Frontal cortex (tissue), 4 donors: ENCODE results near the gene AREL1. TPM values are rescaled to one million over a fixed set of nuclear protein-coding genes. Genes with fewer than 3 reads are reported as not detected.

ENCODE experiments used
- DNase-seq, 2 donors: peaks; one replicate each; pipeline ENCODE4 v3.0.0; 2012; ENCODE audit warnings: low spot score in 2 of 2
- FAIRE-seq: peaks from 2 replicates; lab custom pipeline; 2012; peaks lifted over from hg19 to GRCh38; lab: Jason Lieb, UNC
- total RNA-seq: library from RNA; depleted of rRNA; stranded (reverse); fragments of >200 nt; gene quantifications from one replicate; pipeline ENCODE4 v1.2.3, GENCODE V29; 2014
- donor health status: control.
- donor health status: control.
- donor health status: control.

AREL1 gene
- total RNA-seq, 1 donor from 2014 or later: 39.5 TPM

GRCh38 chr14:74703043-74703442 is 9.8 kb downstream of the AREL1 start:
- no peak for DNase-seq
- FAIRE-seq: no peak

- FAIRE-seq (no peak), DNase-seq (no peak)
These were observed 10.6 kb downstream of the AREL1 start for GRCh38 chr14:74702293-74702692.

GRCh38 chr14:74698465-74698864 is 14.4 kb downstream of the AREL1 start:
- DNase-seq (no peak), FAIRE-seq (no peak)

- FAIRE-seq (no peak), DNase-seq (no peak)
These were observed 14.9 kb downstream of the AREL1 start for GRCh38 chr14:74697976-74698375.

- FAIRE-seq (no peak), DNase-seq (no peak)
These were observed 15.3 kb downstream of the AREL1 start for GRCh38 chr14:74697543-74697942.

- FAIRE-seq: no peak
These were observed 15.9 kb downstream of the AREL1 start for GRCh38 chr14:74697011-74697410.

GRCh38 chr14:74695406-74695805 is 17.5 kb downstream of the AREL1 start:
- no peak for FAIRE-seq

More at GRCh38 chr14:74697011-74697410, 15.9 kb downstream of the AREL1 start:
- DNase-seq: no peak

GRCh38 chr14:74693191-74693590 is 19.7 kb downstream of the AREL1 start:
- no peak for DNase-seq
- FAIRE-seq: no peak

More at GRCh38 chr14:74695406-74695805, 17.5 kb downstream of the AREL1 start:
- DNase-seq: no peak

- FAIRE-seq (no peak), DNase-seq (no peak)
These were observed 21.4 kb downstream of the AREL1 start for GRCh38 chr14:74691456-74691855.

- DNase-seq: no peak
- no peak for FAIRE-seq
These were observed 26.8 kb downstream of the AREL1 start for GRCh38 chr14:74685921-74686678.

- DNase-seq (no peak), FAIRE-seq (no peak)
These were observed 27.8 kb downstream of the AREL1 start for GRCh38 chr14:74685056-74685455.

GRCh38 chr14:74684434-74684833 is 28.4 kb downstream of the AREL1 start:
- FAIRE-seq: no peak

GRCh38 chr14:74683406-74683805 is 29.5 kb downstream of the AREL1 start:
- DNase-seq: no peak
- FAIRE-seq: no peak

More at GRCh38 chr14:74684434-74684833, 28.4 kb downstream of the AREL1 start:
- DNase-seq: no peak

GRCh38 chr14:74682169-74682952 is 30.5 kb downstream of the AREL1 start:
- DNase-seq (peak in 1 of 2 donors; percentile 5), FAIRE-seq (no peak)

GRCh38 chr14:74675219-74675618 is 37.7 kb downstream of the AREL1 start:
- FAIRE-seq: no peak

GRCh38 chr14:74673768-74674167 is 39.1 kb downstream of the AREL1 start:
- no peak for FAIRE-seq
- DNase-seq: no peak

More at GRCh38 chr14:74675219-74675618, 37.7 kb downstream of the AREL1 start:
- no peak for DNase-seq

GRCh38 chr14:74671789-74672188 is 41.1 kb downstream of the AREL1 start:
- DNase-seq: no peak
- no peak for FAIRE-seq

- FAIRE-seq: no peak
- DNase-seq: no peak
These were observed 42.0 kb downstream of the AREL1 start for GRCh38 chr14:74670726-74671411.

GRCh38 chr14:74669846-74670245 is 43.0 kb downstream of the AREL1 start:
- FAIRE-seq (no peak), DNase-seq (no peak)

- FAIRE-seq: no peak
- no peak for DNase-seq
These were observed 43.6 kb downstream of the AREL1 start for GRCh38 chr14:74669256-74669655.
